AG04450 (cell line): Measurements from ENCODE around the gene SLCO2A1. TPM values are rescaled to one million over a fixed set of nuclear protein-coding genes. Genes with fewer than 3 reads are reported as not detected.

ENCODE experiments used
- CTCF ChIA-PET: fragments of 300-600, 350-600 bp; formaldehyde crosslinking; extraction: SDS; loops from one replicate; lab custom pipeline; 2022; ENCODE audit warnings: antibody characterized with exemption, inconsistent platforms; lab: Charles Lee
- POLR2A ChIA-PET: fragments of 350-600 bp; formaldehyde crosslinking; extraction: SDS; loops from one replicate; lab custom pipeline; 2021; ENCODE audit warnings: antibody characterized with exemption, inconsistent platforms; lab: Yijun Ruan, JAX
- DNase-seq: peaks from one replicate; pipeline ENCODE4 v3.0.0-alpha.2; 2011; ENCODE audit warnings: low read depth, low spot score
- H3K27ac ChIP-seq: one replicate; pipeline ENCODE4 v1.5.1; 2012; ENCODE audit warnings: low read depth, low read length, control low read depth
- H3K27me3 ChIP-seq: one replicate; pipeline ENCODE4 v1.6.0; 2012; ENCODE audit warnings: low read length; ENCODE audit not compliant: control insufficient read depth, insufficient read depth
- H3K4me3 ChIP-seq: 2 replicates; pipeline ENCODE4 v1.5.1; 2011; ENCODE audit warnings: mild to moderate bottlenecking, low read depth, low read length, control low read depth
- H3K9me3 ChIP-seq: 2 replicates; pipeline ENCODE4 v1.5.1; 2012; ENCODE audit warnings: low read length; ENCODE audit not compliant: control insufficient read depth, insufficient read depth
- polyA plus RNA-seq: library from polyadenylated mRNA; depleted of rRNA; stranded (reverse); fragments of >200 nt; gene quantifications from 2 replicates; pipeline ENCODE4 v1.2.3, GENCODE V29; 2011
- TF ChIP-seq, protein P1 (sequence below): IDR thresholded peaks from 2 replicates; pipeline ENCODE4 v1.5.1; 2011; ENCODE audit warnings: low read depth, low read length, control low read depth, inconsistent platforms

Gene SLCO2A1
- polyA plus RNA-seq, 1 experiment = 1.6 TPM

DNA sequence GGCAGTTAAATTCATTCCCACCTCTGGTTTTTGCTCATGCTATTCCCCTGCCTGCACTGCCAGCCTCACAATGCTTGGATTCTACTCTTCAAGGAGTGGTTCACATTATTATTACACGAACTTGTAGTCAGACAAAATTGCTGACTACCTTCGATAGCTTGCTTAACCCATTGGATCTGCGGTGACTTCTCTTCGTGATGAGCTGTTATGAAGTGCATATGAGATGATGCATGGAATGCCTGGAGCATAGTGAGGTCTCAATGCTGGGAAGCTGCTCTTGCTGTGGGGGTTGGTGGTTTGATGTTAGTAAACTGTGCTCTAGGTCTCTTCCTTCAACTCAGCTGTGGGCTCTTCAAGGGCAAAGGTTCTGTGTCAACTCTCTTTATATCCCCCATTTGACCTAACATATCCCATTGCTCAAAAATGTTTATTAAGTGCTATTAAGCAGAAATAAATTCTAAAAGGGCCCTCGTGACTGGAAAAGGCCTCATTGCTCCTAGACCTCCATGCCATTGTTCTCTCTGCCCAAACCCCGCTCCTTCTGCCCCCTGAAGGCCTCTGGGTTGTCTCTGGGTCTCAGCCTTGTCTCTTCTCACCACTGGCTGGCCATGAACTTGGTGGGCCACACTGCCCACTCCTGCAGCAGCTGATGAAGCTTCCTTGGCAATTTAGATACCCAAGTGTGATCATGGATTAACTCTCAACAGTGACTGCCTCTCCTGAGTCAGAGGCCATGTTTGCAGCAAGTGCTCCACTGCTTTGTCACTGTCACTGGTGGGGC lies 4.5 kb upstream of the SLCO2A1 start:
- H3K4me3 ChIP-seq = no peak overlapping the region
- peak; percentile 48 for DNase-seq
- POLR2A ChIA-PET = no interaction called here

DNA sequence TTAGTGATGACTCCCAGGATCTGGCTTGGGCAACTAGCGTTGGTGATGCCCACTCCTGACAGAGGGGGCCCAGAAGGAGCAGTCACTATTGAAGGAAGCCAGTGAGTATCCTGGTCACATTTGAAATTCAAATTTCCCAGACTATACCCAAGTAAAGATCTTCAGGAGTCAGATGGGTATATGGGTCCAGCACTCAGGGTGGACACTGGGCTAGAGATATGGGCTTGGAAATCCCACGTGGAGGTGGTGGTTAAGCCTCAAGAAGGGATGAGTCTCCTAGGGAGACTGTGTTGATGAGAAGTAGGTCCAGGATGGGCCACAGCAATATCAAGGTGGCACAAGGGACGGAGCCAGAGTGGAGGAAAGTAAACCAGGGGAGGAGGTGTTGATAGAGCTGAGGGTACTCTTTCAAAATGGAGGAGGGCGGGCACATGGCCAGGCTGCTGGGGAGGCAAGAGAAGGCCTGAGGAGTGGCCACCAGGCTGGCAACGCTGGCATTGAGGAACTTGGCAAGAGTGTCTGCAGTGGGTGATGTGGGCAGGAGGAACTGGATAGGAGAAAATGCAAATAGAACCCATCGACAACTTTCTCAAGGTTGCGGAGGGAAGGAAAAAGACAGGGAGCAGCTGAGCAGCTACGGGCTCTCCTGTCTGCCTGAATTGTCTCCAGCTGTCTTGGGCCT lies 3.7 kb upstream of the SLCO2A1 start:
- DNase-seq = no peak
- Histone ChIP-seq H3K9me3 (no peaks in the 10 kb centered on the region), H3K27me3 (peaks cover 5% of the 10 kb centered on the region), H3K27ac (peak overlapping the region; percentile 1), H3K4me3 (no peak overlapping the region)
- ChIA-PET CTCF (no interaction called here), POLR2A (interaction anchor here (0.6 kb wide), 1 partner anchor 1218 kb away, joined by 3 read pairs; no protein-coding TSS in a partner anchor)
- TF ChIP-seq, protein P1, sequence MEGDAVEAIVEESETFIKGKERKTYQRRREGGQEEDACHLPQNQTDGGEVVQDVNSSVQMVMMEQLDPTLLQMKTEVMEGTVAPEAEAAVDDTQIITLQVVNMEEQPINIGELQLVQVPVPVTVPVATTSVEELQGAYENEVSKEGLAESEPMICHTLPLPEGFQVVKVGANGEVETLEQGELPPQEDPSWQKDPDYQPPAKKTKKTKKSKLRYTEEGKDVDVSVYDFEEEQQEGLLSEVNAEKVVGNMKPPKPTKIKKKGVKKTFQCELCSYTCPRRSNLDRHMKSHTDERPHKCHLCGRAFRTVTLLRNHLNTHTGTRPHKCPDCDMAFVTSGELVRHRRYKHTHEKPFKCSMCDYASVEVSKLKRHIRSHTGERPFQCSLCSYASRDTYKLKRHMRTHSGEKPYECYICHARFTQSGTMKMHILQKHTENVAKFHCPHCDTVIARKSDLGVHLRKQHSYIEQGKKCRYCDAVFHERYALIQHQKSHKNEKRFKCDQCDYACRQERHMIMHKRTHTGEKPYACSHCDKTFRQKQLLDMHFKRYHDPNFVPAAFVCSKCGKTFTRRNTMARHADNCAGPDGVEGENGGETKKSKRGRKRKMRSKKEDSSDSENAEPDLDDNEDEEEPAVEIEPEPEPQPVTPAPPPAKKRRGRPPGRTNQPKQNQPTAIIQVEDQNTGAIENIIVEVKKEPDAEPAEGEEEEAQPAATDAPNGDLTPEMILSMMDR = no peak

More for the DNA sequence above, 4.5 kb upstream of the SLCO2A1 start:
- Histone ChIP-seq H3K27me3 (no peaks in the 10 kb centered on the region), H3K9me3 (no peaks in the 10 kb centered on the region), H3K27ac (peak overlapping the region; percentile 11)
- CTCF ChIA-PET = no interaction called here
- TF ChIP-seq, protein P1 = no peak

DNA sequence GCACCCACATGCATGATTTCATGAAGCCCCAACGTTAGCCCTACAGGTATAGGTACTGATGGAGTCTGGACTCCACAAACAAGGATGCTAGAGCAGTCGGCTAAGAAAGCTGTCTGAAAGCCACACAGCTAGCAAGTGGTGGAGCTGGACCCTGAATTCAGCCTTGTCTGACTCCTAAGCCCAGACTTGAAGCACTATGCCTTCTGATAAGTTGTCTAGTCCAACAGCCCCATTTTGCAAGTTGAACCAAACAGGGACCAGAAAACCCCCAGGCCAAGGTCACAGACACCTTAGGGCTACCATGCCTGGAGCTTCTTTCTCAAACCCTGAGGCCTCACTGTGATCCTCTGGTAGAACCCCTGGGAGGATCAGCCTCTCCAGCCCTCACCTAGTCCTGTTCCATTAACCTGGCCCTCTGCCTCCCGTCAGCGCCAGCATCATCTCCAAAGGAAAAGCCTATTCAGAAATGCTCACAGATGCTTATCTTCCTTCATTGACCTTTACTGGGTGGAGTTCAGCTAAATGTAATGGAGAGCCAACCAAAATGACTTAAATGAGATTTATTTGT lies 1.7 kb upstream of the SLCO2A1 start:
- peaks cover 9% of the 10 kb centered on the region for H3K27me3 ChIP-seq
- no peak overlapping the region for H3K27ac ChIP-seq
- DNase-seq = no peak
- no peak overlapping the region for H3K4me3 ChIP-seq
- CTCF ChIA-PET = no interaction called here
- TF ChIP-seq, protein P1 = no peak
- no peaks in the 10 kb centered on the region for H3K9me3 ChIP-seq
- POLR2A ChIA-PET = no interaction called here

DNA sequence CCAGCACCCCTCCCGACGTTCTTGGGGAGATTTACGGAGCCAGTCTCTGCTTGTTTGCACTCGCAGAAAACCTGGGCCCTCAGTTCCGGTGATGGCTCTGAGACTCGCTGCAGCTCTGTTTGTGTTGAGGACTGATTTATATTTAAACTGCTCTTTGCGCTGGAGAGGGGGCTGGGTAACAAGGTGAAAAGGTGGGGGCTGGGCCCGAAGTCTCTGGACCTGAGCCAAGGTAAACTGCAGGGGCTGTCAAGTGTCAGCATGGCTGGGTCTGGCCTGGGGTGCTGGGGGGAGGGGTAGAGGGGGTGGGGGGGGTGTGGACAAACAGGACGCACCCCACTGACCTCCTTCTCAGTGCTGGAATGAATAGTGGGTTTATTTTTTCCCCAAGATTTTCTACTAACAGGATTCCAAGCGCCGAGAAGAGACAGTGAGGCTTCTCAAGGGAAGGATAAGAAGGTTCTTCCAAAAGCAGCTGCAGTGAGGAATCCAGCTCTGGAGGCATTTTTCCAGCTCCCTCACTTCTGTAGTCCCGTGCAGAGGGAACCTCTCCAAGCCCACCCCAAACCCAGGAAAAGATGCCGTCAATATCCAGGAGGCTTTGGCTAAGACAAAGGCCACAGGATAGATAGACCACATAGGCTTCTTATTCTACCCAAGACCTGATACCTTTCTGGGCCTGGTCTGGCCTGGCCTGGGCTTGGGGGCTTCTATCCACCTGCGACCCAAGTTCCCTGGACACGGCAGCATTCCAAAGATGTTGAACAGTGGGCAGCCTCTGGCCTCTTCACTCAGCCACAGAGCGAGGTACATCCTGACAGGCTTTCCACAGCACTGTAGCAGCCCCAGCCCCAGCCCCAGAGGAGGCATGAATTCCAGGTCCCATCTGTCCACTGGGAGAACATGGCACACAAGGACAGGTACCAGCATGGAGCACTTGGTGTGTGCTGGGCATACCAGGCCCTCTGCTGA lies 938 bp upstream of the SLCO2A1 start:
- TF ChIP-seq, protein P1 = no peak
- Histone ChIP-seq H3K27ac (no peak overlapping the region), H3K27me3 (peaks cover 9% of the 10 kb centered on the region), H3K9me3 (no peaks in the 10 kb centered on the region), H3K4me3 (peak overlapping the region; percentile 63)
- no peak for DNase-seq
- POLR2A ChIA-PET = no interaction called here
- CTCF ChIA-PET = interaction anchor here (0.6 kb wide), 1 partner anchor 29 kb away, joined by 3 read pairs; no protein-coding TSS in a partner anchor
